Lower leg skin (tissue), 4 donors: ENCODE measurements around the gene FSTL5. TPM values are rescaled to one million over a fixed set of nuclear protein-coding genes. Genes with fewer than 3 reads are reported as not detected.

Source experiments
- DNase-seq, 2 donors: peaks; one replicate each; pipeline ENCODE4 v3.0.0-alpha.2; 2019; ENCODE audit warnings: low spot score in 2 of 2
- H3K4me3 ChIP-seq: fragments of 200-600 bp; sonication (generic); 2 replicates; pipeline ENCODE4 v1.5.1; 2017; ENCODE audit warnings: mild to moderate bottlenecking, low read depth; ENCODE audit not compliant: poor library complexity, severe bottlenecking
- CTCF ChIP-seq, 3 donors: fragments of 450-650 bp; IDR thresholded peaks; one replicate each; pipeline ENCODE4 v1.5.1; 2016; ENCODE audit warnings: antibody characterized with exemption in 3 of 3, mild to moderate bottlenecking in 3 of 3, moderate library complexity in 2 of 3
- POLR2A ChIP-seq, 2 donors: fragments of 450-650 bp; IDR thresholded peaks; one replicate each; pipeline ENCODE4 v1.6.1; 2016 to 2017; ENCODE audit warnings: antibody characterized with exemption in 2 of 2, mild to moderate bottlenecking in 1 of 2, moderate library complexity in 1 of 2
- WGBS, 2 donors: methylation state at CpG; one replicate each; pipeline ENCODE4 v1.1.5; 2018; 5-methylcytosine and 5-hydroxymethylcytosine counted together
- intact Hi-C: fragments of 100-400 bp; cut with DNase I; formaldehyde crosslinking; loops from one replicate; pipeline ENCODE4 v1.15.0; 2023; ENCODE audit warnings: low total_unique reads
- total RNA-seq, 4 donors: library from RNA; depleted of rRNA; stranded (reverse); fragments of >200 nt; gene quantifications; one replicate each; pipeline ENCODE4 v1.1.0, GENCODE V29; 2016

The FSTL5 gene
- total RNA-seq, 4 donors from 2014 or later: not detected

GRCh38 chr4:161583549-161583948 is 580.3 kb downstream of the FSTL5 start:
- TF ChIP-seq CTCF (IDR thresholded peaks at IDR 0.05) (no peak), POLR2A (IDR thresholded peaks at IDR 0.05) (no peak)
- no peak for DNase-seq
- intact Hi-C loops: no loop called here

GRCh38 chr4:161581262-161582230 is 582.3 kb downstream of the FSTL5 start:
- intact Hi-C loops: no loop called here
- no peak for TF ChIP-seq CTCF (IDR thresholded peaks at IDR 0.05)
- TF ChIP-seq POLR2A (IDR thresholded peaks at IDR 0.05): no peak
- no peak for DNase-seq
- H3K4me3 ChIP-seq: no peak overlapping the region
- 54 to 55% methylated on average over 7 of the region's 7 CpGs for WGBS, 2 donors

More at GRCh38 chr4:161583549-161583948, 580.3 kb downstream of the FSTL5 start:
- no peak overlapping the region for H3K4me3 ChIP-seq

DNA sequence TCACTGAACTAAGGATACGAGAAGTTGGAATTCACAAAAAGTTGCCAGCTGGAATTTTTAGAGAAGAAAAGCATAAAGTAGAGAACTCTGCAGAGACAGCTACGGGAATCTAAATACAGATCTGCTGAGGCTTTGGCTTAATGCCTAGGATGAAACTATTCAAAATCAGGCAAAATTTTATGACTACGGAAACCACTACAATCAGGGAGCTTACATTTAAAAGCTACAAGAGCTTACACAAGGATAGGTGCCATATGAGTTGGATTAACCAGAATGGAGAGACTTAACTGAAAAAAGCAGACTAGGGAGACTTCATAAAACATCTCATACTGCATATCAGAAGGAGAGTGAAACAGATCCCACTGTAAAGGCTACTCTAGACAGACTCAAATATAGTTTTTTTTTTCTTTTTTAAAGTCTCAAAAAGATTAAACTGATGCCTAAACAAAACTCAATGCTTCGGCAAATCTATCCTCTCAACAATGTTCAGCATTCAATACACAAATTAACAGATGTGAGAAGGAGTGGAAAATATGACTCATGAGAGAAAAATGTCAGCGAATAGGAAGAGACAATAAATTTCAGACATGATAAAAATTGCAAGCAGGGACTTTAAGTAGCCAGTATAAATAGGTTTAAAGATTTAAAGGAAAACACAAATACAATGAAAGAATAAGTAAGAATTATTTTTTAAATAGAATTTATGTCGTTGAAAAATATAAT is 586.1 kb downstream of the FSTL5 start:
- WGBS, 2 donors: 35 to 42% methylated on average over 6 of the region's 6 CpGs
- no peak for TF ChIP-seq CTCF (IDR thresholded peaks at IDR 0.05)
- TF ChIP-seq POLR2A (IDR thresholded peaks at IDR 0.05): no peak
- H3K4me3 ChIP-seq: no peak overlapping the region
- intact Hi-C loops: no loop called here
- DNase-seq: no peak

DNA sequence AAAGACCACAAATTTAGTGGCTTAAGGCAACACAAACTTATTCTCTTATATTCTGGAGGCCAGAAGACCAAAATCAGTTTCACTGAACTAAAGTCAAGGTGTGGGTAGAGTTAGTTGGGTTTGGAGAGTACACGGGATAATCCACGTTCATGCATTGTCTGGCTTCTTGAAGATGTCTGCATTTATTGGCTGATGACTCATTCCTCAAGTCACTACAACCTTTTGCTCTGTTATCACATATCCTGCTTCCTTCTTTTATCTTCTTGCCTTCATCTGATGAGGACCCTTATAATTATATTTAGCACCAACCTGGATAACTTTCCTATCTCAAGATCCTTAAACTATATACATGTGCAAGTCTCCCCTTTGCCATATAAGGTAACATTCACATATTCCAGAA is 590.0 kb downstream of the FSTL5 start:
- H3K4me3 ChIP-seq: no peak overlapping the region
- intact Hi-C loops: no loop called here
- WGBS, 2 donors: 83 to 94% methylated on average over 2 of the region's 2 CpGs
- TF ChIP-seq CTCF (IDR thresholded peaks at IDR 0.05) (no peak), POLR2A (IDR thresholded peaks at IDR 0.05) (no peak)
- DNase-seq: no peak

DNA sequence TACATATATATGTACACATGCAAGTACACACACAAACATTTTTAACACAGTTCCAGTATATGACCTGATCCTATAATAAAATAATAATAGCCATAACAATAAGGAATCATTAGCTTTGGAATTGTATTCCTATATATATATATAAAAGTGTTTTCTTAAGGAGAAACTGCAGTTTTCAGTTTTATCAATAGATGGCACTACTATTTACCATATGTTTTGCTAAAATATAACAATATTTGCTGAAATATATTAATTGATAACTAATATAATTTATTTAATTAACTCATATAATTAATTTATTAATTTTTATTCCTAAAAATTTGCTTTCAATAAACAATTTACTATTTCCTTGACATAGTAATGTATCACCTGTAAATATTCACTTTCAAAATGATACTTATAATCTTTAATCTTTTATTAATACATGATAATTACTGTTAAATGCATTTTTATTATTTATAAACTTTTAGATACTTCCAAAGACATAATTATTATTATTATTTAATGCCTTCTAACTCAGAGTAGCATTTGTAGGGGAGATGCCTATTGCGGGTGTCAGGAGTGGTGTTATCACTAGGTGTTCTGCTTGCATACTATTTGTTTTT is 599.5 kb downstream of the FSTL5 start:
- intact Hi-C loops: no loop called here
- DNase-seq: no peak
- no peak overlapping the region for H3K4me3 ChIP-seq
- TF ChIP-seq CTCF (IDR thresholded peaks at IDR 0.05) (no peak), POLR2A (IDR thresholded peaks at IDR 0.05) (no peak)
- WGBS, 2 donors: 97 to 98% methylated on average over 1 of the region's 1 CpG
